SK-N-SH treated with all-trans-retinoic acid at 6 μM for 48 hours (cell line): ENCODE results near the gene BMPR2.
"Not testable (repeated sequence)": the region's sequence is repeated elsewhere in the genome, so short reads cannot be mapped to it uniquely, and the experiment has no call there.

Source experiments
- ATAC-seq: fragments of 200-7000 bp; cut with Tn5 transposase; 3 replicates; pipeline ENCODE4 v1.9.1; 2020; ENCODE audit warnings: mild to moderate bottlenecking, moderate library complexity
- ARNTL ChIP-seq: fragments of 450-650 bp; formaldehyde crosslinking; IDR thresholded peaks from 2 replicates; pipeline ENCODE4 v1.5.0; 2020; ENCODE audit warnings: low read depth, mild to moderate bottlenecking, moderate library complexity, borderline replicate concordance
- BACH2 ChIP-seq: fragments of 250-450 bp; sonication (Bioruptor Pico); IDR thresholded peaks from 2 replicates; pipeline ENCODE4 v1.9.0; 2021; ENCODE audit warnings: mild to moderate bottlenecking, borderline replicate concordance
- CREB5 ChIP-seq: fragments of 250-450 bp; sonication (Bioruptor Pico); IDR thresholded peaks from 2 replicates; pipeline ENCODE4 v1.5.1; 2020; ENCODE audit warnings: low read depth, mild to moderate bottlenecking, moderate library complexity
- CSDC2 ChIP-seq: fragments of 250-450 bp; sonication (Bioruptor Pico); IDR thresholded peaks from 2 replicates; pipeline ENCODE4 v1.5.0; 2020; ENCODE audit warnings: mild to moderate bottlenecking, moderate library complexity
- ESRRG ChIP-seq: fragments of 250-450 bp; sonication (Bioruptor Pico); IDR thresholded peaks from 2 replicates; pipeline ENCODE4 v1.6.1; 2021; ENCODE audit warnings: mild to moderate bottlenecking
- OSR1 ChIP-seq: fragments of 250-450 bp; sonication (Bioruptor Pico); IDR thresholded peaks from 2 replicates; pipeline ENCODE4 v1.8.0; 2022; ENCODE audit warnings: moderate library complexity, mild to moderate bottlenecking, inconsistent platforms
- PATZ1 ChIP-seq: fragments of 250-450 bp; sonication (Bioruptor Pico); IDR thresholded peaks from 2 replicates; pipeline ENCODE4 v1.8.0; 2020; ENCODE audit warnings: mild to moderate bottlenecking, moderate library complexity, borderline replicate concordance
- POU6F1 ChIP-seq: fragments of 250-450 bp; sonication (Bioruptor Pico); IDR thresholded peaks from 2 replicates; pipeline ENCODE4 v1.8.0; 2021; ENCODE audit warnings: low read depth, mild to moderate bottlenecking, moderate library complexity, borderline replicate concordance
- PPARA ChIP-seq: fragments of 250-450 bp; sonication (Bioruptor Pico); IDR thresholded peaks from 2 replicates; pipeline ENCODE4 v1.5.0; 2020; ENCODE audit warnings: mild to moderate bottlenecking, borderline replicate concordance
- RARB ChIP-seq: fragments of 250-450 bp; sonication (Bioruptor Pico); IDR thresholded peaks from 2 replicates; pipeline ENCODE4 v1.8.0; 2021; ENCODE audit warnings: mild to moderate bottlenecking, moderate library complexity
- TCF4 ChIP-seq: fragments of 250-450 bp; sonication (Bioruptor Pico); IDR thresholded peaks from 2 replicates; pipeline ENCODE4 v1.8.0; 2021; ENCODE audit warnings: mild to moderate bottlenecking, moderate library complexity, borderline replicate concordance
- TOX ChIP-seq: fragments of 250-450 bp; sonication (Bioruptor Pico); IDR thresholded peaks from 2 replicates; pipeline ENCODE4 v1.8.0; 2021; ENCODE audit warnings: mild to moderate bottlenecking, moderate library complexity, borderline replicate concordance
- TSHZ2 ChIP-seq: fragments of 250-450 bp; sonication (Bioruptor Pico); IDR thresholded peaks from 2 replicates; pipeline ENCODE4 v1.5.0; 2020; ENCODE audit warnings: mild to moderate bottlenecking, moderate library complexity
- ZC3H10 ChIP-seq: fragments of 250-450 bp; sonication (Bioruptor Pico); IDR thresholded peaks from 2 replicates; pipeline ENCODE4 v1.5.1; 2021; ENCODE audit warnings: mild to moderate bottlenecking, moderate library complexity
- ZFP3 ChIP-seq: fragments of 250-450 bp; sonication (Bioruptor Pico); IDR thresholded peaks from 2 replicates; pipeline ENCODE4 v1.5.0; 2020; ENCODE audit warnings: mild to moderate bottlenecking, moderate library complexity
- ZFP30 ChIP-seq: fragments of 450-650 bp; formaldehyde crosslinking; IDR thresholded peaks from 2 replicates; pipeline ENCODE4 v1.5.0; 2022; ENCODE audit warnings: mild to moderate bottlenecking, moderate library complexity
- ZNF565 ChIP-seq: fragments of 450-650 bp; formaldehyde crosslinking; conservative IDR thresholded peaks from 2 replicates; pipeline ENCODE4 v1.5.0; 2020; ENCODE audit warnings: low read depth, mild to moderate bottlenecking, moderate library complexity
- ZNF8 ChIP-seq: fragments of 450-650 bp; formaldehyde crosslinking; IDR thresholded peaks from 2 replicates; pipeline ENCODE4 v1.5.0; 2020; ENCODE audit warnings: mild to moderate bottlenecking, moderate library complexity

BMPR2 gene

GRCh38 chr2:202378662-202379358, 2.7 kb downstream of the BMPR2 start:
- no peak for ATAC-seq
- no peak for TF ChIP-seq ZNF565
- no peak for TF ChIP-seq ZC3H10 (CRISPR knock-in tag)
- TF ChIP-seq POU6F1 (CRISPR knock-in tag): no peak
- no peak for TF ChIP-seq OSR1 (CRISPR knock-in tag)
- no peak for TF ChIP-seq TSHZ2 (CRISPR knock-in tag)
- no peak for TF ChIP-seq PPARA (CRISPR knock-in tag)
- no peak for TF ChIP-seq BACH2
- no peak for TF ChIP-seq ESRRG (CRISPR knock-in tag)

GRCh38 chr2:202382684-202383083, 6.6 kb downstream of the BMPR2 start:
- TF ChIP-seq CSDC2 (CRISPR knock-in tag): no peak
- TF ChIP-seq ZFP3 (CRISPR knock-in tag): no peak
- TF ChIP-seq TCF4 (CRISPR knock-in tag): no peak
- TF ChIP-seq CREB5 (CRISPR knock-in tag): no peak
- TF ChIP-seq TOX (CRISPR knock-in tag): no peak
- no peak for TF ChIP-seq ZNF565
- TF ChIP-seq ZFP30 (CRISPR knock-in tag): no peak
- TF ChIP-seq ARNTL (CRISPR knock-in tag): no peak
- TF ChIP-seq RARB: no peak
- no peak for TF ChIP-seq ZNF8 (CRISPR knock-in tag)
- no peak for TF ChIP-seq ESRRG (CRISPR knock-in tag)
- TF ChIP-seq TSHZ2 (CRISPR knock-in tag): no peak
- no peak for TF ChIP-seq OSR1 (CRISPR knock-in tag)
- no peak for TF ChIP-seq POU6F1 (CRISPR knock-in tag)
- TF ChIP-seq PATZ1 (CRISPR knock-in tag): no peak
- TF ChIP-seq ZC3H10 (CRISPR knock-in tag): no peak
- TF ChIP-seq BACH2: no peak
- ATAC-seq: no peak; the same call in 2 of the 3 replicates

GRCh38 chr2:202386495-202386894, 10.4 kb downstream of the BMPR2 start:
- ATAC-seq: not testable (repeated sequence)
